HG03064 (cell line): ENCODE measurements around the gene NUP205.
"Not testable (repeated sequence)": the region's sequence is repeated elsewhere in the genome, so short reads cannot be mapped to it uniquely, and the experiment has no call there.

Source experiments
- ATAC-seq: cut with Tn5 transposase; IDR thresholded peaks from one replicate; pipeline ENCODE4 v1.9.1; 2021; ENCODE audit warnings: low read depth; ENCODE audit not compliant: unreplicated experiment

The NUP205 gene

DNA sequence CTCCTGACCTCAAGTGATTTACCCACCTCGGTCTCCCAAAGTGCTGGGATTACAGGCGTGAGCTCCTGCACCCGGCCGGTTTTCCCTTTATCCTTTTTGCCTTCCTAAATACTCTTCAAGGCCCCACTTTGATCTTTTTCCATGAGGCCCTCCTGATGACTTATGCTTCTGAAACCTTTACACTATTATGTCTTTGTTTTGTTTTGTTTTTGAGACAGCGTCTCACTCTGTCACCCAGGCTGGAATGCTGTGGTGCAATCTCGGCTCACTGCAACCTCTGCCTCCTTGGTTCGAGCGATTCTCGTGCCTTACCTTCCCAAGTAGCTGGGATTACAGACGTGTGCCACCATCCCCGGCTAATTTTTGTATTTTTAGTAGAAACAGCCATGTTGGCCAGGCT is 108.4 kb downstream of the NUP205 start:
- no peak for ATAC-seq

DNA sequence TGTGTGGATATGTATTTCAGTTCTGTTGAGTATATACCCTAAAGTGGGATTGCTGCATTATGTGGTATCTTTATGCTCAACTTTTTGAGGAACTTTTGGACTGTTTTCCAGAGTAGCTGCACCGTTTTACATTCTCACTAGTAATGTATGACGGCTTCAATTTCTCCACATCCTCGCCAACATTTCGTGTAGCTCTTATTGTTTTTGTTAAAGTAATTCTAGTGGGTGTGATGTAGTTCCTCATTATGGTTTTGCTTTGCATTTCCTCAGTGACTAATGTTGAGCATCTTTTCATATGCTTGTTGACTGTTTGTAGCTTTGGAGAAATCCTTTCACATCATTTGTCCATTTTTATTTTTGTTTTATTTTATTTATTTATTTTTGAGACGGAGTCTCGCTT is 109.1 kb downstream of the NUP205 start:
- no peak for ATAC-seq

- ATAC-seq = not testable (repeated sequence)
These were observed 109.9 kb downstream of the NUP205 start for GRCh38 chr7:135667626-135668025.

DNA sequence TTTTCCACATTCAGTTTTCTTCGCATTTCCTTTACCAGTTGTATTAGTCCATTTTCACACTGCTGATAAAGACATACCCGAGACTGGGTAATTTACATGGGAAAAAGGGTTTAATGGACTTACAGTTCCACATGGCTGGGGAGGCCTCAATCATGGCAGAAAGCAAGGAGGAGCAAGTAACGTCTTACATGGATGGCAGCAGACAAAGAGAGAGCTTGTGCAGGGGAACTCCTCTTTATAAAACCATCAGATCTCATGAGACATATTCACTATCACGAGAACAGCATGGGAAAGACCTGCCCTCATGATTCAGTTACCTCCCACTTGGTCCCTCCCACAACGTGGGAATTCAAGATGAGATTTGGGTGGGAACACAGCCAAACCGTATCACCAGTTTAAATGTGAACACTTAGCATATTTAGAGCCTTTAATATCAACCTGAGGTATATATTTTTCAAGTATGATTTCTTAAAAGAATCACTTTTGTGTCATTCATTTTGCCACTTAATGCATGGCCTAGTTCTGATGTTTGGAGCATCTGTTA is 111.2 kb downstream of the NUP205 start:
- not testable (repeated sequence) for ATAC-seq

DNA sequence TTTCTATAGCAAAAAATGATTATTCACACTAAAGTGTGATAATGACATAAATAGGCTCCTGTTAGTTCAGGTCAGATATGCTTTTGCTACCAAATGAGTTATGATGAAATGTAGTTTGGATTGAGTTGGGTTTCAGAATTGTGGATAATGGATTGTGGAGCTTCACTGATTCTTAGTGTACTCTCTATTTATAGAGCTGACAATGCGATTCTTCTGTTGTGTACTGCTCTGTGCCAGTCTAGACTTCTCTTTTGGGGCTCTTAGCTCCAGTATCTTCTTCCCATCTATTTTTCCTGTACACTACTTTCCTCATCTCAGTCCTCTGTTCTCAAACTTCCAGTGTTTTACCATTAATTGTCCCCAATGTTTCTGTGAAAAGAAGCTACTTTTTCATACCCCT is 112.1 kb downstream of the NUP205 start:
- no peak for ATAC-seq

DNA sequence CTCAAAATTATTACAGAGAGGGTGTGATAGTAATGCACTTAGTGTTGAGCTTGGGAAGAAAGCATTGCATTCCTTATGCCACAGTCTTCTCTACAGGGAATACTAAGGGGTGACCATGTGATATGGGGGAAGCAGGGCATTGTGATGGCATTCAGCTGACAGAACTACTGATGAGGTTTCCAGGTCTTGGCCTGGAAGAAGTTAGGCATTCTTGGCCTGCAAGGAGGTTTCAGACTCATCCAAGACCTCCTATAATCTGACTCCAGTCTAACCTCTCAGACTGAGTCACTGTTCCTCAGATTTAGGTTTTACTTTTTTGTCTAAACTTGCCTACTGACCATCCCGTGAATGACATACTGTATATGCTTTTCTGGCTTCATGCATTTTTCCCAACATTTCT is 112.5 kb downstream of the NUP205 start:
- ATAC-seq = no peak

GRCh38 chr7:135672560-135673359 is 115.0 kb downstream of the NUP205 start:
- no peak for ATAC-seq

DNA sequence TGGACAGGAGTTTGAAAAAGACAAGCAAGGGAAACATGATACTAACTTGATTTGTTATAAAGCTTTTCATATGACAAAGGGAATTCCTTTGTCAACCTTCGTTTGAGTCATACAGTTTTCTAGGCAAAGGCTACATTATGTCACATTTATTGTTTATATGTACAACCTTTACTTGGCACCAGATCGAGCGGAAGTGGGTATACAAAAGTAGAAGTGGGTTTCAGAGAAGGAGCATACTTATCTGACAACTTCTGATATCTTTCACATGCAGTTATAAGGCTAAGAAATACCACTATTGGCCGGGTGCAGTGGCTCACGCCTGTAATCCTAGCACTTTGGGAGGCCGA is 115.6 kb downstream of the NUP205 start:
- no peak for ATAC-seq

GRCh38 chr7:135678612-135679575 is 121.2 kb downstream of the NUP205 start:
- ATAC-seq = no peak

- ATAC-seq = no peak
These were observed 124.0 kb downstream of the NUP205 start for GRCh38 chr7:135681762-135682161.

DNA sequence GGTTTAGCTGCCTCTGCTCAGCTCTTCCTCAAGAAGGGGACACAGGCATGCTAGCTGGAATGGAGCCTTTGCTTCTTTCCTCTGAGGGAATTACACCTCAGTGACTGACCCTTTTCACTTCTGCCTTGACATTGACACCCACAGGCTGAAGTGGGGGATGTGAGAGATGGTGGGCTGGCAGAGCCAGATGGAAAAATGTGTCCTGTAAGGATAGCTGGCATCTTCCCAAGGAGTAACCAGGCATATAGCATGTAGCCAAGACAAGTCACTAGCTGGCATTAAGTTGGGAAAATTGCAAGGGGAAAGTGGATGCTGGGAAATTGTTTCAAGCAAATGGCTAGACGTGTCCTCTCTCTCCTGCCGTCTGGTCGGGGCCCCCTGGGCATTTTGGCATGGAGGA is 124.5 kb downstream of the NUP205 start:
- no peak for ATAC-seq

DNA sequence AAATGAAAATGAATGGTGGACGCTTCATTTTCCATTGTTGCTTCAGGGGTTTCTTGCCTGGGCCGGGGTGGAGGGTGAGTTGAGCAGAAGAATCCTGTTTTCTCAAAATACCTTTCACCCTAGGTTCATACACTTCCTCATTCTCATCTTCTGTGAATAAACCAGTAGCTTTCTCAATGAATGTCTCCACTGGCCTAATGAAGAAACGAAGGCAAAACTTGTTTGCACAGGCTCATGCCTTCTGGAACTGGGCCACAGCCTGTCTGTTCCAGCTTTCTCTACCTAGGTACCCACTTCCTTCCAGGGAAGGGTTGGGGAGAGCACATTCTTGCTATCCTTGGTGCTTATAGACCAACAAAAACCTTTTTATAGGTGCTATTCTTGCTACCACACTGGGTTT is 125.9 kb downstream of the NUP205 start:
- ATAC-seq = no peak

DNA sequence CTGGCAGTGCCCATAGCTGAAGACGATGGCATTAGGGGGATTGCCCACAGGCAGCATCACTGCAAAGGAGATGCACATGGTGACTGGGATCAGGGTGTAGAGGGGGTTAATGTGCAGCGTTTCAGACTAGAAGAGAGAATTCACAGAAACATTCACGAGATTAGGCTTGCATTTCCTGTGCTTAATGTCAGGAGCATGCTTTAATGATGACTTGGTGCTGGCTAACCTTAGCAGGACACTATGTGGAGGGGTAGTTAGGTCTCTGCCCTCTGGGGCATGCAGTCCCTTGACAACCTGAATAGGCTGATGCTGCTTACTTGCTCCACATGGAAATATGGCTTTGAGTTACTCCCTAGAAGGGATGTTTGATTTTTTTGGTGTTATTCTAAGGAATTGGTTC is 126.4 kb downstream of the NUP205 start:
- no peak for ATAC-seq

DNA sequence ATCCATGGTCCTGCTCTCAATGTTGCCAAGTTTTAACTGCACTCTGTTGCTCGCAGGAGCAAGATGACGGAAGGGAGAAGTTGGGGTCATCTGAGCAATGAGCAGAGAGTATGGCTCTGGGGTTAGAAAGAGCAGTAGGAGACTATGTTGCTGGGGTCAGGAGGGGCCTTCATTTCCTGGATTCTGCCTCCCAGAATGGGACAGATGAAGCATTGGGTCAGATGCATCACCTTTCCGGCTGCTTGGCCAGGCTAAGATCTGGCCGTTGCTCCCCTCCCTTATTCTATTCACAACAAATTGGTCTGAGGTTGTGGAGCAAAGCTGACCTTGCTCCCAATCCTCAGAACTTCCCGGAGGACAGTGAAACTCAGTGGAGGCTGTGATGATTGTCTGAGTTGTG is 127.0 kb downstream of the NUP205 start:
- no peak for ATAC-seq

- ATAC-seq = no peak
These were observed 127.8 kb downstream of the NUP205 start for GRCh38 chr7:135685306-135686084.

- no peak for ATAC-seq
These were observed 129.7 kb downstream of the NUP205 start for GRCh38 chr7:135687466-135687865.

- no peak for ATAC-seq
These were observed 132.8 kb downstream of the NUP205 start for GRCh38 chr7:135690566-135690965.

DNA sequence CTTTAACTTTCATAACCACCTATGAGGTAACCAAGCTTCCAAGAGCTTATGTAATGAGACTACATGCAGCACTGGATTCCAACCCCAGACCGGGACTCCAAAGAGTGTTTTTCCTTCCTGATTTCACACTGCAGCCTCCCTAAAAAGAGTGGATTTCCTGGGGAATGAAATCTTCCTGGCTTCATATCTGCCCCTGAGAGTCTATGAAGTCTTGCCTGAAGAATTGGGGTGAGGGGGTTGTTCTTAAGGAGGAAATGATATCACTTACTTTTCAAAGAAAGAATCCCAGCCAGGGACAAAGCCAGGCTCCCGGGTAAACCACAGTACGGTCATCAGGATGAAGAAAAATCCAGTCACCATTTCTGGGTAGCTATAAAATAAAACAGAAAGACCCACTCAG is 134.3 kb downstream of the NUP205 start:
- no peak for ATAC-seq

GRCh38 chr7:135692606-135693005 is 134.9 kb downstream of the NUP205 start:
- not testable (repeated sequence) for ATAC-seq

DNA sequence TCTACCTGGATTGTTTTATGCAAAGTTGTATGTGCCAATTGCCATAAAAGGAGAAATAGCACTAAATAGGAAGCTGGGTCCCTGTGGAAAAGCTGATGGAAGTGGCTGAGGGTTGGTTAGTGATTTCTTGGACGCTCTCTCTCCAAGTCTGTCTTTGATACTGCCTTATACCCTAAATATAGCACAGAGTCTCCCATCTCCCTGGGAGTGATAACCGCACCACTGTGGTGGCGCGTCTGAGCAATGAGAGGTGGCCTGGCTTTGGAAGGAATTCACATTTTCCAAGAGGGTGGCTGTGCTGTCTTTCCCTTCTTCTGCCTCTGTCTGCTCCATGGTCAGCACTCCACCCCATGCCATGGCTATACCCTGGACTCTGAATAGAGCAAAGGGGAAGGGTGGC is 135.8 kb downstream of the NUP205 start:
- ATAC-seq = no peak
